Loucy (cell line): Measurements from ENCODE around the gene FDXR.

ENCODE experiments used
- EZH2phosphoT487 ChIP-seq: fragments of 200-600 bp; IDR thresholded peaks from 2 replicates; pipeline ENCODE4 v1.6.1; 2018; ENCODE audit warnings: antibody characterized with exemption, mild to moderate bottlenecking, moderate library complexity, borderline replicate concordance
- TF ChIP-seq, protein P1 (sequence below): fragments of 200-600 bp; sonication (generic); conservative IDR thresholded peaks from 2 replicates; pipeline ENCODE4 v1.5.1; 2014; ENCODE audit warnings: mild to moderate bottlenecking, antibody characterized with exemption, low read length

- TF ChIP-seq, protein P1, sequence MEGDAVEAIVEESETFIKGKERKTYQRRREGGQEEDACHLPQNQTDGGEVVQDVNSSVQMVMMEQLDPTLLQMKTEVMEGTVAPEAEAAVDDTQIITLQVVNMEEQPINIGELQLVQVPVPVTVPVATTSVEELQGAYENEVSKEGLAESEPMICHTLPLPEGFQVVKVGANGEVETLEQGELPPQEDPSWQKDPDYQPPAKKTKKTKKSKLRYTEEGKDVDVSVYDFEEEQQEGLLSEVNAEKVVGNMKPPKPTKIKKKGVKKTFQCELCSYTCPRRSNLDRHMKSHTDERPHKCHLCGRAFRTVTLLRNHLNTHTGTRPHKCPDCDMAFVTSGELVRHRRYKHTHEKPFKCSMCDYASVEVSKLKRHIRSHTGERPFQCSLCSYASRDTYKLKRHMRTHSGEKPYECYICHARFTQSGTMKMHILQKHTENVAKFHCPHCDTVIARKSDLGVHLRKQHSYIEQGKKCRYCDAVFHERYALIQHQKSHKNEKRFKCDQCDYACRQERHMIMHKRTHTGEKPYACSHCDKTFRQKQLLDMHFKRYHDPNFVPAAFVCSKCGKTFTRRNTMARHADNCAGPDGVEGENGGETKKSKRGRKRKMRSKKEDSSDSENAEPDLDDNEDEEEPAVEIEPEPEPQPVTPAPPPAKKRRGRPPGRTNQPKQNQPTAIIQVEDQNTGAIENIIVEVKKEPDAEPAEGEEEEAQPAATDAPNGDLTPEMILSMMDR, result no peak
- no peak for TF ChIP-seq EZH2phosphoT487
These were observed 12.4 kb downstream of the FDXR start for GRCh38 chr17:74860229-74860871.
